ENCODE results near the gene PPFIBP2. TPM values are rescaled to one million over a fixed set of nuclear protein-coding genes. Genes with fewer than 3 reads are reported as not detected.

Gene PPFIBP2
- total and polyA plus RNA-seq, 4 donors = 7.7 to 51.3 (median 18.6) TPM

- Histone ChIP-seq H3K9me3 (ENCODE audit: control insufficient read depth in 4 of 4, insufficient read depth in 3 of 4, low read length in 3 of 4) (no peaks in the 10 kb centered on the region), H3K27ac (ENCODE audit: low read depth in 1 of 2, low read length in 1 of 2) (no peak overlapping the region), H3K27me3 (ENCODE audit: control insufficient read depth in 3 of 3, insufficient read depth in 3 of 3, low read length in 2 of 3) (no peaks in the 10 kb centered on the region), H3K4me3 (no peak overlapping the region), H3K36me3 (ENCODE audit: control insufficient read depth in 4 of 4, insufficient read depth in 4 of 4, low read length in 4 of 4) (peaks cover 0 to 7% (median 0%) of the 10 kb centered on the region in 4 donors), H3K4me1 (ENCODE audit: control insufficient read depth in 5 of 5, insufficient read depth in 5 of 5, low read length in 5 of 5) (peaks cover 0 to 4% (median 0%) of the 10 kb centered on the region in 5 donors), H3K9ac (ENCODE audit: insufficient read depth in 1 of 2, low read length in 2 of 2) (no peak overlapping the region)
- WGBS, 2 donors = 72 to 84% methylated on average over 4 of the region's 4 CpGs
- TF ChIP-seq CTCF (IDR thresholded peaks at IDR 0.05; ENCODE audit: control extremely low read depth, extremely low read depth) = no peak
- ATAC-seq (ENCODE audit: insufficient read depth, low FRiP score) (no peak), DNase-seq (no peak)
Observed at GRCh38 chr11:7547687-7548086, 33.9 kb downstream of the PPFIBP2 start.

DNA sequence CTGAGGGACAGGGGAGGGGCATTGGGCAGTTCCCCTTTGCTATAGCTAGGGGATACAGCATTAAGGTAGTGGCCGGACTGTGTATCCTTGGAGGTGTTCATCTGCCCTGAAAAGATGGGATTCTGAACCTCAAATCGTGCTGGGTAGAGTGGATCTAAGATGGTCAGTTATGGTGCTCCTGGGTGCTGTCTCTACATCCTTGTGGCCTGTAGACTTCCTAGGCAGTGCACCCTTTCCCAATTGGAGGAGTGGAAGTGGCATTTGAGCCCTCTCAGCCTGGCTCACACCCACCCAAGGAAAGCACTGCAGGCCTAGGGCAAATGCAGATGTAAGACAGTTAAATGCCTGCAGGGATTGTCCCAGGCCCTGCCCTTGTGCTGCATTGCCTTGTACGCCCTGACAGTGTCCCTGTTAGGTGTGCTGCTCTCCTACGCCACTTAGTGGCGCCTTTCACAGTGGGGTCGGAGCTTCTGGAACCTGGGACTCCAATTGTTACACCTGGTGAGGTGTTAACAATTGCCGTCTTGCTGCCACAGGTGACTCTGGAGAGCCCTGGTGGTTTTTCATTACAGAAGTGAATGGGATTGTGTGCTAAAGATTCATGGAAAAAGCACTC is 35.0 kb downstream of the PPFIBP2 start:
- no peak overlapping the region for H3K4me3 ChIP-seq
- WGBS, 2 donors = 75 to 77% methylated on average over 7 of the region's 7 CpGs
- ATAC-seq (ENCODE audit: insufficient read depth, low FRiP score) (no peak), DNase-seq (no peak)
- peaks cover 0 to 7% (median 0%) of the 10 kb centered on the region in 4 donors for H3K36me3 ChIP-seq (ENCODE audit: control insufficient read depth in 4 of 4, insufficient read depth in 4 of 4, low read length in 4 of 4)
- no peaks in the 10 kb centered on the region for H3K27me3 ChIP-seq (ENCODE audit: control insufficient read depth in 3 of 3, insufficient read depth in 3 of 3, low read length in 2 of 3)
- no peak overlapping the region for H3K27ac ChIP-seq (ENCODE audit: low read depth in 1 of 2, low read length in 1 of 2)
- H3K4me1 ChIP-seq (ENCODE audit: control insufficient read depth in 5 of 5, insufficient read depth in 5 of 5, low read length in 5 of 5) = peaks cover 0 to 4% (median 0%) of the 10 kb centered on the region in 5 donors
- H3K9ac ChIP-seq (ENCODE audit: insufficient read depth in 1 of 2, low read length in 2 of 2) = no peak overlapping the region
- no peaks in the 10 kb centered on the region for H3K9me3 ChIP-seq (ENCODE audit: control insufficient read depth in 4 of 4, insufficient read depth in 3 of 4, low read length in 3 of 4)
- no peak for TF ChIP-seq CTCF (IDR thresholded peaks at IDR 0.05; ENCODE audit: control extremely low read depth, extremely low read depth)

GRCh38 chr11:7549681-7550080 is 35.9 kb downstream of the PPFIBP2 start:
- H3K9ac ChIP-seq (ENCODE audit: insufficient read depth in 1 of 2, low read length in 2 of 2) = no peak overlapping the region
- no peak overlapping the region for H3K4me3 ChIP-seq
- TF ChIP-seq CTCF (IDR thresholded peaks at IDR 0.05; ENCODE audit: control extremely low read depth, extremely low read depth) = no peak
- no peak for DNase-seq
- no peaks in the 10 kb centered on the region for H3K27me3 ChIP-seq (ENCODE audit: control insufficient read depth in 3 of 3, insufficient read depth in 3 of 3, low read length in 2 of 3)
- H3K4me1 ChIP-seq (ENCODE audit: control insufficient read depth in 5 of 5, insufficient read depth in 5 of 5, low read length in 5 of 5) = peaks cover 0 to 6% (median 3%) of the 10 kb centered on the region in 5 donors
- no peak for ATAC-seq (ENCODE audit: insufficient read depth, low FRiP score)
- H3K9me3 ChIP-seq (ENCODE audit: control insufficient read depth in 4 of 4, insufficient read depth in 3 of 4, low read length in 3 of 4) = no peaks in the 10 kb centered on the region
- 64 to 88% methylated on average over 4 of the region's 4 CpGs for WGBS, 2 donors
- no peak overlapping the region for H3K27ac ChIP-seq (ENCODE audit: low read depth in 1 of 2, low read length in 1 of 2)
- H3K36me3 ChIP-seq (ENCODE audit: control insufficient read depth in 4 of 4, insufficient read depth in 4 of 4, low read length in 4 of 4) = peaks cover 0 to 7% (median 0%) of the 10 kb centered on the region in 4 donors

DNA sequence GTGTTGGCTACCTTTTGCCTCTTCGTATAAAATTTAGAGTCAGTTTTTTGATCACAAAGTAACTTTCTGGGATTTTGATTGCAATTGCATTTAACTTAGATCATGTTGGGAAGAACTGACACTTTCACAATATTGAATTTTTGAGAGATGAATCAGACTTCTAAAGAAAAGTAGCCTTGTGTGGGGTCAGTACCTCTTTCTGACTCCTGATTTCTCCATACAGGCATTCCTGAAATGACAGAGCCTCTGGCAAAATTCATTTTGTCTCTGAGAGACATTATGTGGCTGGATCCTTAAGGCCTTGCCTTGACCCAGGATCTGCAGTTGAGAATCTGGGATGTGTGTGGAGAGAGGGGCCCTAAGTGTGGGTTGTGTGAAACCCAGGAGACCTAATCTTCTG is 37.8 kb downstream of the PPFIBP2 start:
- peaks cover 0 to 6% (median 4%) of the 10 kb centered on the region in 5 donors for H3K4me1 ChIP-seq (ENCODE audit: control insufficient read depth in 5 of 5, insufficient read depth in 5 of 5, low read length in 5 of 5)
- no peaks in the 10 kb centered on the region for H3K9me3 ChIP-seq (ENCODE audit: control insufficient read depth in 4 of 4, insufficient read depth in 3 of 4, low read length in 3 of 4)
- no peak for ATAC-seq (ENCODE audit: insufficient read depth, low FRiP score)
- no peak overlapping the region for H3K9ac ChIP-seq (ENCODE audit: insufficient read depth in 1 of 2, low read length in 2 of 2)
- no peak for DNase-seq
- no peak overlapping the region for H3K4me3 ChIP-seq
- no peaks in the 10 kb centered on the region for H3K27me3 ChIP-seq (ENCODE audit: control insufficient read depth in 3 of 3, insufficient read depth in 3 of 3, low read length in 2 of 3)
- H3K36me3 ChIP-seq (ENCODE audit: control insufficient read depth in 4 of 4, insufficient read depth in 4 of 4, low read length in 4 of 4) = peaks cover 0 to 7% (median 0%) of the 10 kb centered on the region in 4 donors
- WGBS, 2 donors = 89 to 96% methylated on average over 1 of the region's 1 CpG
- TF ChIP-seq CTCF (IDR thresholded peaks at IDR 0.05; ENCODE audit: control extremely low read depth, extremely low read depth) = no peak
- no peak overlapping the region for H3K27ac ChIP-seq (ENCODE audit: low read depth in 1 of 2, low read length in 1 of 2)

Measured in lung (tissue), 12 donors.